Superior temporal gyrus (tissue), 1 donor: ENCODE results near the gene ERN2.

Source experiments
- DNase-seq: peaks from one replicate; pipeline ENCODE4 v3.0.0-alpha.2; 2016; ENCODE audit errors: extremely low spot score

Gene ERN2

DNA sequence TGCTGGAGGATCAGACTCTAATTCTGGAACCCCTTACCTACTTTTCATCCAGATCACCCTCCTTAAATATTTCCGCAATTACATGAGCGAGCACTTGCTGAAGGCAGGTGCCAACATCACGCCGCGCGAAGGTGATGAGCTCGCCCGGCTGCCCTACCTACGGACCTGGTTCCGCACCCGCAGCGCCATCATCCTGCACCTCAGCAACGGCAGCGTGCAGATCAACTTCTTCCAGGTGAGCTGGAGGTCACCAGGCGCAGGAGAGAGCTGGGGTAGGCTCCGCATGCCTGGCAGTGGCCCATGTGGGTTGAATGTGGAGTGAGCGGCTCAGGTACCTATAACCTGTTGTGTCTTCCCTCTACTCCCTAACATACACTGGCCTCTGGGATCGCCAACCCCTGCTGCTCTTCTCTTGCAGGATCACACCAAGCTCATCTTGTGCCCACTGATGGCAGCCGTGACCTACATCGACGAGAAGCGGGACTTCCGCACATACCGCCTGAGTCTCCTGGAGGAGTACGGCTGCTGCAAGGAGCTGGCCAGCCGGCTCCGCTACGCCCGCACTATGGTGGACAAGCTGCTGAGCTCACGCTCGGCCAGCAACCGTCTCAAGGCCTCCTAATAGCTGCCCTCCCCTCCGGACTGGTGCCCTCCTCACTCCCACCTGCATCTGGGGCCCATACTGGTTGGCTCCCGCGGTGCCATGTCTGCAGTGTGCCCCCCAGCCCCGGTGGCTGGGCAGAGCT lies 23.4 kb downstream of the ERN2 start:
- no peak for DNase-seq

- DNase-seq = no peak
Observed at GRCh38 chr16:23687034-23687808, 25.8 kb downstream of the ERN2 start.

GRCh38 chr16:23683487-23683886 lies 29.5 kb downstream of the ERN2 start:
- no peak for DNase-seq

DNA sequence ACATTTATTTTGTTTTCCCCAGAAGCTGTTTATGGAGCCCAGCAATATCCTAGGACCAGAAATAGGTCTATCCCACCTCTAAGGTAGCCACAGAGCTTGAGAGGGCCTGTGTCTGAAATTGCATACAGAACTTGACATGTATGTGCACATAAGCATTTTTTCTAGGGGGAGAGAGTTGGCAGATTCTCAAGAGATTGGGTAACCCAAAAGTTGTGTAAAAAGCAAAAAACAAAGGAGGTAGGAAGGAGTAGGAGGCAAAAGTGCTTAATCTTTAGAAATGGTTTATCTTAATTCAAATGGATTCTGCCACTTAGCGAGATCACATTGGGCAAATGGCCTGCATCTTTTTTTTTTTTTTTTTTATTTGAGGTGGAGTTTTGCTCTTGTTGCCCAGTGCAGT lies 30.8 kb downstream of the ERN2 start:
- DNase-seq = no peak

- no peak for DNase-seq
Observed at GRCh38 chr16:23679986-23680336, 33.1 kb downstream of the ERN2 start.

- no peak for DNase-seq
Observed at GRCh38 chr16:23679274-23679985, 33.6 kb downstream of the ERN2 start.

GRCh38 chr16:23678430-23679273 lies 34.4 kb downstream of the ERN2 start, which contains the start of gene PLK1:
Gene PLK1 (plus strand): TSS chr16:23678889. CDS start chr16:23678933, 44 bp downstream.
- peak; percentile 81 for DNase-seq

DNA sequence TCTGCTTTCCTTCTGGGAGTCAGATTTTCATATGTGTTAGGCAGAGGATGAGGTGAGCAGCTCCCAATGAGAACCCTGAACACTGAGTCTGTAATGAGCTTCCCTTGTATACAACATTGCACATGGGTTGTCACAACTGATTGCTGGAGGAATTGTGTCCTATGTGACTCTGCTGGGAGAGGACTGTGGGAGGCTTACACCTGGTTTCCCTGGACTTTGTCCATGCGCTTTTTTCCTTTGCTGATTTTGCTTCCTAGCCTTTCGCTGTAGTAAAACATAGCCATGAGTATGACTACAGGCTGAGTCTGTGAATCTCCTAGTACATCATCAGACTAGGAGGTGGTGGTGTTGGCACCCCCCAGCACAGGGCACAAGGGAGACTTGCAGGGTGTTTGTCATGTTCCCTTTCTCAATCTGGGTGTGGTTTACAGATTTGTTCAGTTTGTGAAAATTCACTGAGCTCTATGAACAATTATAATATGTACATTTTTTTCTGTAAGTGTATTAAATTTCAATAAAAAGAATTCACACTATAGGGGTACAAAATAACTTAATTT lies 36.0 kb downstream of the ERN2 start:
- DNase-seq = peak; percentile 22

DNA sequence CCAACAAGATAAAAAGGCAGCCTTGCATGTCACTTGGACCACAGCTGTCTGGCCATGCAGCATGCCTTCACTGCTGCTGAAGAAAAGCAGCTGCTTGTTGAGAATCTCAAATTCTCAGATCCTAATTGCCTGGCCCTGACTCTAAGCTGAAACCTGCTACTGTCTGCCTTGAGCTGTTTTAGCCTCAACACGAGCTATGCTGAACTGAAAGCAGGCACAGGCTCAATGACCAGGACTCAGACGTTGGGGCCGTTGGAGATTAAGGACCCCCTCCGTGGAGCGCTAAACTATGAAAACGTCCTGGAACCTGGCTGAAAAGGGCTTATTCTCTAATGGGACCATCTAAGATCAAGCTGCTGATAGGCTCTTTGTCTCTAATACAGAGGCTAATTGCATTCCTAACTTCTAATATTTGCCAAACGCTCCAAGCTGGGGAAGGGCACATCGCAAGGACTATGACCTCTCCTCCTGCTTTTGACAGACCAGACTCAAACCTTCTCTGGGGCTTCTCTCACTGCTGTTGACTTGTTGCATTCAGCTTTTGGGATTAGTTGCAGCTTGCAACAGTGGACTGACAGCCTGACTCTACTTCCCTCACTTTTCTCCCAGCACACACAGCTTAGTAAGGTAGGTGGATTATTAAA lies 38.9 kb downstream of the ERN2 start:
- DNase-seq = no peak

GRCh38 chr16:23670137-23670776 lies 42.8 kb downstream of the ERN2 start:
- DNase-seq = no peak

GRCh38 chr16:23668873-23669272 lies 44.1 kb downstream of the ERN2 start:
- no peak for DNase-seq

GRCh38 chr16:23668225-23668624 lies 44.8 kb downstream of the ERN2 start:
- no peak for DNase-seq

GRCh38 chr16:23667355-23667659 lies 45.7 kb downstream of the ERN2 start:
- DNase-seq = no peak

DNA sequence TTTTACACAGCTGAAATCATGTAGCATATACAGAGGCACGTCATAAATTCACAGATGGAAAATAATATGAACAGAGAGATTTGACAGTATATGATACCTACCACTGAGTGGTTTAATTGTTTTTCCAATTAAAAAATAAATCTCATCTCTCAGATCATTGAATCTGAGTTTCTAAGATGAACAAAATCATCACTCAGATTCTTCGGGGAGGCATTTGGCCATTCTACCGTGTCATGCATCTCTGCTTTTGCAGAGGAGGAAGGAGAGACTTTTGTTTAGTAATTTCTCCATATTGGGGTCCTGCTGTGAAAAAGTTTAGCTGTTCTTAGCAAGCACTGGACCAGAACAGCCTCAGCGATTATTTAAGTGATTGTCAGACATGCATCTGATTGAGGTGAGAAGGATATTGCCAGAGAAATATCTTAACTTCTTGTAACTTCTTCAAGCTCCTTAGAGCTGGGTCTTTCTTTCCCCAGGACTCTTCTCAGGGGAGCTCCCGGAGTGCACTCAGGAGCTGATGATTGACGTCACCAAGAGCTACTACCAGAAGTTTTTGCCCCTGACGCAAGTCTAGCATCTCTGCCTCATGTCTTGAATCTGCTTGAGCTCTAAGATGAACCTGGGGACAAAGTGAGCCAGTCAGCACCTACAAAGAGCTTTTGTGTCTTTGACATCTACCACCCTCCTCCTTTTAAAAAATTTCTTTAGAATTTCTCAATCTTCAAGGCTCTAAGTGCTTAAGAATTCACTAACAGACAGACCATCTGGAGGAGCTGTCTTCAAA lies 46.3 kb downstream of the ERN2 start:
- no peak for DNase-seq

- DNase-seq = no peak
Observed at GRCh38 chr16:23663918-23664317, 49.1 kb downstream of the ERN2 start.

GRCh38 chr16:23651943-23652468 lies 61.0 kb downstream of the ERN2 start:
- DNase-seq = no peak

DNA sequence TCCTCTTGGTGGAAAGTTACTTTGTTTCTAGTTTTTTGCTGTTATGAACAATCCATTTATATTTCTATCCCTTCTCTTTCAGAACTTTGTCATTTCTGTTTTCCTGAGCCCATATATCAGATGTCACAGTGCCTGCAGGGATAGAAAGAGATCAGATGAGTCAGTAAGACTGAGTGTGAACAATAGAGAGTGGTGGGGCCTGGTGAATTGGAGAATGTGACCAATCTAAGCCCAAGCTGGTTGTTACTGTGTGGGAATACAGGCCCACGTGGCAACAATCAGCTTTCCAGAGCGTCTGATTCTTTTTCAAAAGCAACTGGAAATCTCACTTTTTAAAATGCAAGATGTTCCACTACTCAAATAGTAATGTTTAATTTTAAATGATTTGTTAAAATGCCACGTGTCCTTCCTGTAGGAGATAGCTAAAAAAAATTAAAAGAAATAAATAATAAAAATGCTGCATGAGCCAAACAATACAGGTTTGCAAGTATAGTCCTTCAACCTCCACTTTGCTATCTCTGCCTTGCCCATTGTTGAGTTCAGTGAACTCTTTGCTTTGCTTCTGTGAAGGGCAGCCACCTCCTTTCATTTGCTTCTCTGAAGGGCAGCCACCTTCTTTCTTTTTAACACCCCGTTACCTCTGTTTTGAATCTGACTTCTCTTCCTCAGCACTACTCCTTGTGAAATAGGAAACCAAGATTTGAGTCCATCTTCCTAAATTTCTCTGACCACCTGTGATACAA lies 62.2 kb downstream of the ERN2 start:
- DNase-seq = no peak

DNA sequence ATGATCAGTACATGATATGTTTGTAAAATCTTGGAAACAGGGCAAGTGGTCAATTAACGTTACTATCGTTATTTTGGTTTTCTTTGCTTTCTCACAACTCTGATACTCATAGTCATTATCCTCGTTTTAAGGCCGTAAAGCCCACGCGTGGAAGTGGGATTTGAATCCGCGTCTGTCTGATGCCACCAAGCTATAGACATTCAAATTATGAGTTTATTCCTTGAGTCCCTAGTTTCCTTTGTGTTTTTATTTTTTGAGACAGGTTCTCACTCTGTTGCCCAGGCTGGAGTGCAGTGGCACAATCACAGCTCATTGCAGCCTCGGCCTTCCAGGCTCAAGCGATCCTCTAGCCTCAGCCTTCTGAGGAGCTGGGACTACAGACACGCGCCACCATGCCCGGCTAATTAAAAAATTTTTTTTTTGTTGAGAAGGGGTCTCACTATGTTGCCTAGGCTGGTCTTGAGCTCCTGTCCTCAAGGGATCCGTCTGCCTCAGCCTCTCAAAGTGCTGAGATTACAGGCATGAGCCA lies 70.7 kb downstream of the ERN2 start:
- DNase-seq = no peak
